Gastroesophageal sphincter (tissue), 4 donors: ENCODE data around the gene KLHL26. TPM values are rescaled to one million over a fixed set of nuclear protein-coding genes. Genes with fewer than 3 reads are reported as not detected.

Experiments
- ATAC-seq: fragments of 150-250 bp; one replicate; pipeline ENCODE4 v1.9.1; 2016; ENCODE audit warnings: mild to moderate bottlenecking, moderate library complexity
- H3K27ac ChIP-seq, 4 donors: fragments of 200-600 bp; sonication (generic) in 3 of 4; 1 replicate in 3 of 4; 2 replicates in 1 of 4; pipeline ENCODE4 v1.5.1; 2016 to 2019
- H3K27me3 ChIP-seq: fragments of 200-600 bp; sonication (generic); one replicate; pipeline ENCODE4 v1.5.1; 2019
- H3K36me3 ChIP-seq, 2 donors: fragments of 200-600 bp; sonication (generic); one replicate each; pipeline ENCODE4 v1.5.1; 2019; ENCODE audit warnings: control low read depth in 1 of 2
- H3K4me1 ChIP-seq, 3 donors: fragments of 200-600 bp; sonication (generic); 1 replicate in 2 of 3; 2 replicates in 1 of 3; pipeline ENCODE4 v1.5.1; 2016 to 2019; ENCODE audit warnings: control low read depth in 2 of 3
- H3K4me3 ChIP-seq, 2 donors: fragments of 200-600 bp; sonication (generic); one replicate each; pipeline ENCODE4 v1.5.1; 2019; ENCODE audit warnings: mild to moderate bottlenecking in 1 of 2, moderate library complexity in 1 of 2
- H3K9me3 ChIP-seq, 3 donors: fragments of 200-600 bp; sonication (generic); one replicate each; pipeline ENCODE4 v1.5.1; 2017 to 2019; ENCODE audit warnings: control low read depth in 2 of 3
- EP300 ChIP-seq: sonication (generic); formaldehyde crosslinking; IDR thresholded peaks from one replicate; pipeline ENCODE4 v1.6.1; 2017; ENCODE audit warnings: antibody characterized with exemption, mild to moderate bottlenecking
- POLR2A ChIP-seq, 2 donors: fragments of 450-650 bp; IDR thresholded peaks; one replicate each; pipeline ENCODE4 v1.6.1; 2017; ENCODE audit warnings: antibody characterized with exemption in 2 of 2, mild to moderate bottlenecking in 2 of 2, moderate library complexity in 1 of 2
- POLR2AphosphoS5 ChIP-seq: sonication (generic); formaldehyde crosslinking; IDR thresholded peaks from one replicate; pipeline ENCODE4 v1.6.1; 2017; ENCODE audit warnings: antibody characterized with exemption
- WGBS, 2 donors: methylation state at CpG; one replicate each; pipeline ENCODE4 v1.1.5; 2018; ENCODE audit warnings: low coverage in 1 of 2; 5-methylcytosine and 5-hydroxymethylcytosine counted together
- total RNA-seq, 4 donors: library from RNA; depleted of rRNA; stranded (reverse); fragments of >200 nt; gene quantifications; one replicate each; pipeline ENCODE4 v1.1.0, GENCODE V29; 2016
- TF ChIP-seq, protein P1 (sequence below), 4 experiments: fragments of 200-600 bp in 2 of 4; fragments of 450-650 bp in 2 of 4; sonication (generic) in 1 of 4; IDR thresholded peaks; one replicate each; pipeline ENCODE4 v1.5.1; 2017 to 2019; ENCODE audit warnings: antibody characterized with exemption in 4 of 4, mild to moderate bottlenecking in 2 of 4, moderate library complexity in 2 of 4

The KLHL26 gene
- total RNA-seq, 4 donors from 2014 or later, result 12.9 to 19.0 (median 14.6) TPM

DNA sequence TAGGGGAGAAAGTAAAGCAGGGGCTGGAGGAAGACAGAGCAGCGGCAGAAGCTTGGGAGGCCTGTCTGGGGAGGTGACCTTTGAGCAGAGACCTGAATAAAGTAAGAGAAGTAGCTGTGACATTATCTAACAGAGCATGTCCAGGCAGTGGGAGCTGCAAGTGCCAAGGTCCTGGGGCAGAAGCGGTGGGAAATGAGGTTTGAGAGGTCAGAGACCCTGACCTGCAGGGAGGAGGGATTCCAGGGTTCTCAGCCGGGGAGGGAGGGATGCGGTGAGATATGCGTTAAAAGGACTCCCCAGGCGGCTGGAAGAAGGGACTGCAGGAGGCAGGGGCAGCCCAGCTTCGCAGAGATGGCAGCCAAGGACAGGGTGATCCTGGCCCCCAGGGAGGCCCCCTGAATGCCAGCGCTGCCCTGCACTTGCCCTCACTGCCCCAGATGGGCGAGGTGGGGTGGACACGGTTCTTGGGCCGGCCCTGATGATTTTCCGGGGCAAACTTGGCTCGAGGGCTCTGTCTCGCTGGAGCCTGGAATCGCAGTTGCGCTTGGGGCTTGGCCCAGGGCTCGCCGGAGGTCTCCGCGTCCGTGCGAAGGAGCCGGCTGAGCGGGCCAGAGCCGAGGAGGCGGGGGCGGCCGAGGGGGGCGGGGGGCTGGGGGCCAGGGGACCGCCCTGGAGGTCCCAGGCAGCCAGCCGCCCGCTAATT is 33.4 kb upstream of the KLHL26 start:
- ATAC-seq, result no peak
- Histone ChIP-seq H3K4me1 (peaks cover 0 to 43% (median 24%) of the 10 kb centered on the region in 3 donors), H3K27me3 (peaks cover 90% of the 10 kb centered on the region), H3K4me3 (peak overlapping the region in 1 of 2 donors; percentile 25), H3K9me3 (no peaks in the 10 kb centered on the region), H3K36me3 (peaks cover 0 to 3% of the 10 kb centered on the region in 2 donors), H3K27ac (peak overlapping the region in 1 of 4 donors; percentile 30)
- WGBS, 2 donors, result 44 to 70% methylated on average over 3 to 7 of the region's 32 CpGs
- TF ChIP-seq, protein P1, sequence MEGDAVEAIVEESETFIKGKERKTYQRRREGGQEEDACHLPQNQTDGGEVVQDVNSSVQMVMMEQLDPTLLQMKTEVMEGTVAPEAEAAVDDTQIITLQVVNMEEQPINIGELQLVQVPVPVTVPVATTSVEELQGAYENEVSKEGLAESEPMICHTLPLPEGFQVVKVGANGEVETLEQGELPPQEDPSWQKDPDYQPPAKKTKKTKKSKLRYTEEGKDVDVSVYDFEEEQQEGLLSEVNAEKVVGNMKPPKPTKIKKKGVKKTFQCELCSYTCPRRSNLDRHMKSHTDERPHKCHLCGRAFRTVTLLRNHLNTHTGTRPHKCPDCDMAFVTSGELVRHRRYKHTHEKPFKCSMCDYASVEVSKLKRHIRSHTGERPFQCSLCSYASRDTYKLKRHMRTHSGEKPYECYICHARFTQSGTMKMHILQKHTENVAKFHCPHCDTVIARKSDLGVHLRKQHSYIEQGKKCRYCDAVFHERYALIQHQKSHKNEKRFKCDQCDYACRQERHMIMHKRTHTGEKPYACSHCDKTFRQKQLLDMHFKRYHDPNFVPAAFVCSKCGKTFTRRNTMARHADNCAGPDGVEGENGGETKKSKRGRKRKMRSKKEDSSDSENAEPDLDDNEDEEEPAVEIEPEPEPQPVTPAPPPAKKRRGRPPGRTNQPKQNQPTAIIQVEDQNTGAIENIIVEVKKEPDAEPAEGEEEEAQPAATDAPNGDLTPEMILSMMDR (IDR thresholded peaks at IDR 0.05), result peak in 1 of 4 experiments; percentile 30
- no peak for TF ChIP-seq POLR2AphosphoS5

DNA sequence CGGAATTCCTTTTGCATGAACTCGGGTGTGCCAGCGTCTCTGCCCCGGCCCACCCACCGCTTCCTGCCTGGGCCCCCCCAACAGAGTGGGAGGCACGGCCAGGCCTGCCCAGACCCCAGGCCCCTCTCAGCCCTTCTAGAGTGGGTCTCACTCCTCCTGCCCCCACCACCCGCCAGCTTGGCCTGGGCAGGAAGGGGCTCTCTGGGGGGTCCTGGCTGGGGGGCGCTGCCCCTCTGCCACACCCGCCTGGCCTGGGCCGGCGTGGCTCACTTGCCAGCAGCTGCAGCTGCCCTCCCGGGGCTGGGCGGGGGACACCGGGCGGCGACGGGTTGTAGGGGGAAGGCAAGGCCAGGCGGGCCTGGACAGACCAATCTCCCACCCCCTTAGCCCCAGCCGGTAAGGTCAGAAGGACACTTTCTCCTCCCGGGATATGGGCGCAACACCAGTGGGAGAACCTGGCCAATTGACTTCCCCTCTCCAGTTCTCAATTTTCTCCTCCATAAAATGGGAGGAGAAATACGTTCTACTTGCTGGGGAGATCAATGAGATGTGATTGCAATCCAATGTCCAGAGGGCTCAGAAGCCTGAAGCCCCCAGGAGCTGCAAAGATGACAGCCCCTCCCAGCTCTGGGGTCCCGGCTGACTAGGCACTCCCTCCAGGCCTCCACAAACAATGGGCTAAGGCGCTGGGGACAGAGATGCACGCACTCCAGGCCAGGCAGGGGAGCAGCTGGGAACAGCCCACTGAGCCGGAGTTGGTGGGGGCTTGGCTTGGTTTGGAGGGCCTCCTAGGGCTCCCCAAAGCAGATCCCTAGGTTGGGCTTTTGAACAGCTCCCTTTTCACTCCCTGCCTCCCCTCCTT is 32.6 kb upstream of the KLHL26 start:
- Histone ChIP-seq H3K36me3 (no peaks in the 10 kb centered on the region), H3K4me1 (peaks cover 0 to 43% (median 24%) of the 10 kb centered on the region in 3 donors), H3K27me3 (peaks cover 90% of the 10 kb centered on the region), H3K27ac (peak overlapping the region in 1 of 4 donors; percentile 30), H3K4me3 (peak overlapping the region in 1 of 2 donors; percentile 25), H3K9me3 (no peaks in the 10 kb centered on the region)
- ATAC-seq, result no peak
- no peak for TF ChIP-seq EP300
- no peak for TF ChIP-seq POLR2AphosphoS5
- no peak for TF ChIP-seq POLR2A (IDR thresholded peaks at IDR 0.05)
- TF ChIP-seq, protein P1 (IDR thresholded peaks at IDR 0.05), result no peak
- WGBS, 2 donors, result no CpG with 5 or more reads among the region's 26 CpGs

DNA sequence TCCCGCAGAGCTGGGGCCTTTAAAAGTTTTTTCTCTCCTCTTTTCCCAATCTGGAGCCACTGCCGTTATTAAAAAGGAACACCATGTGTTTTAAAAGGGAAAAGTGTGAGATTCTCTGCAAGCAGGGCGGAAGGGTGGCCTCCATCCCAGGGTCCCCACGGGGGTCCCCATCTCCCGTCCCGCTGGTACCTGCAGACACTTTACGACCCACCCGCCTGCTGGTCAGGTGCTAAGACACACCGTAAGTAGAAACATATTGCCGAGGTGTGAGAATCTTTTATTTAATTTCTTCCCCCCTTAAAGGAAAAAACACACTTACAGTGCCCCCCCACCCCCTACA is 32.0 kb upstream of the KLHL26 start:
- ATAC-seq, result no peak
- TF ChIP-seq EP300 (no peak), POLR2A (IDR thresholded peaks at IDR 0.05) (no peak), POLR2AphosphoS5 (no peak)
- TF ChIP-seq, protein P1 (IDR thresholded peaks at IDR 0.05), result no peak
- H3K4me3 ChIP-seq, result peak overlapping the region in 1 of 2 donors; percentile 50
- H3K4me1 ChIP-seq, result peaks cover 0 to 43% (median 24%) of the 10 kb centered on the region in 3 donors
- peaks cover 90% of the 10 kb centered on the region for H3K27me3 ChIP-seq
- 40% methylated on average over 9 of the region's 10 CpGs; no CpG with 5 or more reads in 1 of the 2 donors for WGBS, 2 donors
- no peaks in the 10 kb centered on the region for H3K9me3 ChIP-seq
- H3K27ac ChIP-seq, result no peak overlapping the region
- no peaks in the 10 kb centered on the region for H3K36me3 ChIP-seq

DNA sequence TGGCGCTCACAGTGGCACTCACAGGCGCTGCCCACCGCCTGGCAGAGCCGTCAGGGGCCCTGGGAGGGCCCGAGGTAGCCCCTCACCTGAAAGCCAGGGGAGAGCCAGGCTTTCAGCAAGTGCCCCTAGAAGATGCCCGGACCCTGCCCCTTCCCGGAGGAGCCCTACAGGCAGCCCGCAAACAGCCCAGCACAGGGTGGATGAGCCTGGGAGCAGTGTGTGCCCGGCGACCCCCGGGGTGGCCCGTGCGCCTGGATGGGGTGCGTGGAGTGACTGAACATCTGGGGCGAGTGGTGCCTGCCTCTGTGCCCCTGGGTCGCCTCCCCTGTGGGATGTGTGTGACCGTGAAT is 31.7 kb upstream of the KLHL26 start:
- H3K4me3 ChIP-seq, result peak overlapping the region in 1 of 2 donors; percentile 50
- no peaks in the 10 kb centered on the region for H3K36me3 ChIP-seq
- 32 to 40% methylated on average over 1 to 5 of the region's 17 CpGs for WGBS, 2 donors
- peaks cover 0 to 43% (median 24%) of the 10 kb centered on the region in 3 donors for H3K4me1 ChIP-seq
- TF ChIP-seq POLR2AphosphoS5 (no peak), EP300 (no peak), POLR2A (IDR thresholded peaks at IDR 0.05) (no peak)
- TF ChIP-seq, protein P1 (IDR thresholded peaks at IDR 0.05), result no peak
- H3K9me3 ChIP-seq, result no peaks in the 10 kb centered on the region
- no peak for ATAC-seq
- no peak overlapping the region for H3K27ac ChIP-seq
- H3K27me3 ChIP-seq, result peaks cover 90% of the 10 kb centered on the region
